GM12891 (cell line): Measurements from ENCODE around the gene SND1.
"Not testable (repeated sequence)": the region's sequence is repeated elsewhere in the genome, so short reads cannot be mapped to it uniquely, and the experiment has no call there.

Source experiments
- DNase-seq: peaks from one replicate; pipeline ENCODE4 v3.0.0; 2011; ENCODE audit warnings: low spot score; ENCODE audit not compliant: insufficient read length
- FAIRE-seq: peaks from 2 replicates; lab custom pipeline; 2011; peaks lifted over from hg19 to GRCh38; lab: Jason Lieb, UNC
- PAX5 ChIP-seq: IDR thresholded peaks from 2 replicates; pipeline ENCODE4 v1.6.1; 2011; ENCODE audit warnings: low read length, moderate library complexity, mild to moderate bottlenecking; ENCODE audit not compliant: insufficient read depth, severe bottlenecking
- POLR2A ChIP-seq: IDR thresholded peaks from 2 replicates; pipeline ENCODE4 v1.6.1; 2011; ENCODE audit warnings: low read depth, low read length, control low read depth
- POLR2AphosphoS5 ChIP-seq: IDR thresholded peaks from 2 replicates; pipeline ENCODE4 v1.6.1; 2011; ENCODE audit warnings: low read depth, low read length, control low read depth
- POU2F2 ChIP-seq: IDR thresholded peaks from 2 replicates; pipeline ENCODE4 v1.6.1; 2011; ENCODE audit warnings: low read depth, mild to moderate bottlenecking, control low read depth, low read length, moderate library complexity
- SPI1 ChIP-seq: IDR thresholded peaks from 2 replicates; pipeline ENCODE4 v1.6.1; 2011; ENCODE audit warnings: low read depth, low read length, control low read depth
- TAF1 ChIP-seq: IDR thresholded peaks from 2 replicates; pipeline ENCODE4 v1.6.1; 2011; ENCODE audit warnings: low read depth, low read length, control low read depth

SND1 gene

GRCh38 chr7:127895814-127896280 is 243.9 kb downstream of the SND1 start:
- TF ChIP-seq POLR2AphosphoS5: no peak
- TF ChIP-seq PAX5: no peak
- TF ChIP-seq POLR2A: no peak
- no peak for TF ChIP-seq TAF1
- no peak for TF ChIP-seq SPI1
- no peak for TF ChIP-seq POU2F2
- FAIRE-seq (no peak), DNase-seq (no peak)

GRCh38 chr7:127896659-127897058 is 244.7 kb downstream of the SND1 start:
- no peak for DNase-seq
- TF ChIP-seq PAX5: no peak
- TF ChIP-seq TAF1: no peak
- no peak for TF ChIP-seq SPI1
- no peak for TF ChIP-seq POLR2A
- no peak for TF ChIP-seq POLR2AphosphoS5
- TF ChIP-seq POU2F2: no peak
- FAIRE-seq: no peak

GRCh38 chr7:127897704-127898454 is 245.9 kb downstream of the SND1 start:
- peak; percentile 47 for FAIRE-seq
- DNase-seq: no peak

GRCh38 chr7:127899411-127899810 is 247.4 kb downstream of the SND1 start:
- no peak for FAIRE-seq
- DNase-seq: no peak
- no peak for TF ChIP-seq PAX5
- no peak for TF ChIP-seq POLR2A
- no peak for TF ChIP-seq POU2F2
- no peak for TF ChIP-seq SPI1
- no peak for TF ChIP-seq TAF1
- TF ChIP-seq POLR2AphosphoS5: no peak

More at GRCh38 chr7:127897704-127898454, 245.9 kb downstream of the SND1 start:
- no peak for TF ChIP-seq POLR2AphosphoS5
- TF ChIP-seq POU2F2: no peak
- TF ChIP-seq SPI1: no peak

- TF ChIP-seq TAF1: no peak
- no peak for TF ChIP-seq PAX5
- TF ChIP-seq POLR2A: no peak
- TF ChIP-seq POLR2AphosphoS5: no peak
- no peak for TF ChIP-seq SPI1
- no peak for TF ChIP-seq POU2F2
- no peak for DNase-seq
- no peak for FAIRE-seq
Observed at GRCh38 chr7:127900141-127900540, 248.1 kb downstream of the SND1 start.

DNA sequence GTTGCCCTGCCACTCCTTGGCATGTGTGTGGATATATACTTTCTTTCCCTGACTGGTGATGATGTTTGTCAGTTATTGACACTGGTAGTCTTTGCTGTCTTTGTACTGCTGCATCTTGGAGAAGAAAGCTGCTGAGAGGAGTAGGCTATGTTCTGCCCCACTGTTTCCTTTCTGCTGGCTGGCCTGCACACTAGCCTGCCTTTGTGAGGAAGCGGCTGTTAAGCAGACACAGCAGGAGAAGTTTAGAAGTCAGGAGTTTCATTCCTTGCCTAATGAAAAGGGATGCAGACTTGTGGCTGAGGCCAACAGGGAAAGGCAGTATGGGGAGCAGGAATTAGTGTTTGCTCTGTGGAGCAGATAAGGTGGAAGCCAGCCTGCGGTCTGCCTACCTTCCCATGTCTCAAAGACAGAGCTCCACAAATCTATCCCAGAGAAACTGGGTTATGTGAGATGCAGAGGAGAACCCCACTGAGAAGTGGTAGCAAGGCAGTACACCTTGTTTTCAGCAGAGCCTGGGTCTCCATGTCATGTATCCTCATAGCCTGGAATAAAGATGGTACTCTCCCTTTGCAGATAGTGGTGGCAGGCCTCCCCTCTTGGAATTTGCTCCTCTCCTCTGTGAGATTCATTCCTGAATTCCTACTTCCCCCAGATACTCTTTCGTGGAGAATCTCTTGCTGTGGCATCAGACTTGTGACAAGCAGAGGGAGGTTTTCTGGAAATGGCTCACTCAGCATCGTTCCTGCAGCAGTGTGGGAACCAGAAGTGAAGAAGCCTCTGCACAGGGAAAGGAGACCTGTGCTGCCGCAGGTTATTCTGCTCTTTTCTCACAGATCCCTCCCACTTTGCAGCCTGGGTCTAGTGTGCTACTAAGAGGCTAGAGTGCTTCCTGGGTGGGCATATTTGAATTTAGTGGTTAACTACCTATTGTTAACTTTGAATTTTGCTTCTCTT is 249.0 kb downstream of the SND1 start:
- DNase-seq (no peak), FAIRE-seq (peak; percentile 26)
- TF ChIP-seq TAF1 (no peak), POU2F2 (no peak), PAX5 (no peak), SPI1 (no peak), POLR2A (no peak), POLR2AphosphoS5 (no peak)

DNA sequence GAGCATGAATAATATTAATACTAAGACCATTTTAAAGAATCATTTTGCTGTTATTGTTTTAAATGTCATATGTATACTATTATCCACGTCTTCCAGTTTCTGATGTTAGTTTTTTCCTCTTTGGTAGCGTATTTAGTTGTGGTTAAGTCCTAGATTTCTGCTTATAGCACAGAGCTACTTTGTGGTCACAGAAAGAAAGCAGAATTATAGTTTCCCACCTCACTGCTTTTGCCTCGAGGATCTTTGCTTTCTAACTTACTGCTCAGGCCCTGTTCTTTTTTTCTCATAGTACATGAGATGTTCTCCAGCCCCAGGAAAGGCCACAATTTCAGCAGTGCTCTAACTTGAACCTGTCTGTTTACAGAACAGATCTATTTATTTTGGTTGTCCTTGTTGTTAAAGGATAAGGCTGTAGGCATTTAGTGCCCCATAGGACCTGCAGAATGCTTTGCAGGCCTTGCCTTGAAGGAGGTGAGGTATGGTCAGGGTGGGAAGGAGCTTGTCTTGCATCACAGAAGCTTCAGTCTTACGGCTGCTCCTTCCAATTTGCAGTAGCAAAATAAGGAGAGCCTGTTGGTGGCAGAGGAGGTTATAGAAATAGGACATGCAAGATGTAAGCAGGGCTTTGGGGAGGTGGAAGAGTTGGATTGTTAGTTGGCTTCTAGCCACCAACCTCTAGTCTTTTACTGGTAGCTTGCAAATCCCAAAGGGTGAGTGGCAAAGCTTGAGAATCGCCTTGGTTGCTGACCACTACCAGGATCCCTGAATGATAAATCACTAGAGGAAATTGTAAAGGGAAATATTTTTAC is 250.1 kb downstream of the SND1 start:
- FAIRE-seq (no peak), DNase-seq (no peak)
- no peak for TF ChIP-seq POLR2A
- TF ChIP-seq POLR2AphosphoS5: no peak
- no peak for TF ChIP-seq SPI1

GRCh38 chr7:127902753-127903152 is 250.8 kb downstream of the SND1 start:
- FAIRE-seq, DNase-seq: not testable (repeated sequence)

DNA sequence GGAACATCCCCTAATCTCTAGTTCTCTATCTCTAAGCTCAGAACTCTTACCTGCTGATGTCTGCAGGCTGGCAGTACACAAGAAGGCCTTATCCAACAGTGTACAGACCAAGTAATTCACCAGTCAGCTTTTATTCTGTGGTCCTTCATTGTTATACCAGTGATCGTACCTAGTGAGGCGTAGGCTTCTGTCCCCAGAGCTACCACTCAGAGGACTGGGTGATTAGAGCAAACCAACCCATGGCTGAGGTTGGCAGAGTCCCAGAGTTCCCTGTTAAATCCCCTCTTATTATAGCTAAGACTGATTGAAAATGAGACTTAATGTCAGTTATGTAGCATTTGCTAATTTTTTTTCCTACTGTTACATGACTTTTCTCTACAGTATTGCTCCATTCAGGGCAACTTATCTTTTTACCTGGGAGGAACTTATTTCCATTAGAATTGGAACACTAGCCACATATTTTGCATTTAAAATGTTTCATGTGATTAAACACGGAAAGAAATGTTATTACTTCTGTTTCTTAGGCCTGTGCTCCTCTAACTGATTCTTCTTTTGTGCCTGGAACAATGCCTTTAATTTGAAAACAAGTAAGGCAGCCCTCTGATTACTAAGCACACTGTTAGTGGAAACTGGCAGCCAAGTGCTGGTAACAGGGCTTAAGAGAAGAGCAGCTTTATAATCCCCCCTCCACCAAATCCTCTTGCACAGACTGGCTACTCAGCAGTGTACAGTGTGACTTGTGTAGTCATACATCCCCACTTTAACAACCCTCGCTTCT is 252.1 kb downstream of the SND1 start:
- FAIRE-seq (no peak), DNase-seq (no peak)
- TF ChIP-seq POLR2AphosphoS5: no peak
- no peak for TF ChIP-seq TAF1
- no peak for TF ChIP-seq POLR2A
- no peak for TF ChIP-seq POU2F2
